Raji (cell line): Measurements from ENCODE around the gene NAA25.

Source experiments
- POLR2A ChIP-seq: IDR thresholded peaks from 2 replicates; pipeline ENCODE4 v1.6.1; 2011; ENCODE audit warnings: low read depth, low read length, control low read depth; ENCODE audit not compliant: insufficient read depth

The NAA25 gene

DNA sequence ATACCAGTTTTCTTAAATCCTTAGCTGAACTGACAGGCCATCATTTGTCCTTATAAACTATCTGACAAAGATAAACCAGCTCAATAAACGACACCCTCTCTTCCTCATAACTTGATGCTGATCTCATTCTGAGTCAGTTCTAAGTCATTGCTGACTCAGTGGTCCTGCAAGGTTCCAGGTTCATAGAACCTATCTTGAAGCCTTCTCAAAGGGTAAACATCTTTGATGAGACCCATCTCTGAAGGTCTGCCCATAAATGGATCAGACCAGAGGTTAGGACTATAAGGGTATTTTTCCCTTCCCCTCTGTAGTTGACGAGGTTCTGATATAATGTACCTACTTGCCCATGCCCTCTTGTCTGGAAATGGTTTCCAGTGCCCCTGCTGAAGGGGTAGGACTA, 11.9 kb downstream of the NAA25 start:
- no peak for TF ChIP-seq POLR2A

DNA sequence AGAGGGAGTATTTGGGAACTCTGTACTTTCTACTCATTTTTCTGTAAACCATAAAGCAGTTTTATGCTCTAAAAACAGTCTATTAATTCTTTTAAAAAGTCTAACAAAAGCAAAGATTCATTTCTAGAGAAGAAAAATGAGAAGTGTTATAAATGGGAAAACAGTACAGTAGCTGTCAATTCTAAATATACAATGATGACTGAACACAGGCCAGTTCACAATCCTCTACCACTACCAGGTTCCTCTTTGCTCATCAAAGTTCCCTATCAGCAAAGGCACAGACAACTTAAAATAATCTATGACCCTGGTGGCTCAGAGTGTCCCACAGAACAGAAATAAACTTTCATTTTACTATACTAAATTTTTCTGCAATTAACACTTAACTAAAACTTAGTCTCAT, 12.5 kb downstream of the NAA25 start:
- TF ChIP-seq POLR2A: no peak

DNA sequence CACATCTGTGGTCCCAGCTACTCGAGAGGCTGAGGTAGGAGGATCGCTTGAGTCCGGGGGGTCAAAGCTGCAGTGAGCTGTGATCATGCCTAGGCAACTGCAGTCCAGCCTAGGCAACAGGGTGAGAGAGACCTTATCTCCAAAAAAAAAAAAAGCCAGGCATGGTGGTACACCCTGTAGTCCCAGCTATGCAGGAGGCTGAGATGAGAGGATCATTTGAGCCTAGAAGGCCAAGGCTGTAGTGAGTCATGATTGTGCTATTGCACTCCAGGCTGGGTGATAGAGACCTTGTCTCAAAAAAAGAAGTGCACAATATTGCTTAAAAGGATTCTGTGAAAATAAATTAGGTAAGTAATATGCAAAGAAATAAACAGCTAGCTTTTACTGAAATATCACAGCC, 17.0 kb downstream of the NAA25 start:
- no peak for TF ChIP-seq POLR2A

DNA sequence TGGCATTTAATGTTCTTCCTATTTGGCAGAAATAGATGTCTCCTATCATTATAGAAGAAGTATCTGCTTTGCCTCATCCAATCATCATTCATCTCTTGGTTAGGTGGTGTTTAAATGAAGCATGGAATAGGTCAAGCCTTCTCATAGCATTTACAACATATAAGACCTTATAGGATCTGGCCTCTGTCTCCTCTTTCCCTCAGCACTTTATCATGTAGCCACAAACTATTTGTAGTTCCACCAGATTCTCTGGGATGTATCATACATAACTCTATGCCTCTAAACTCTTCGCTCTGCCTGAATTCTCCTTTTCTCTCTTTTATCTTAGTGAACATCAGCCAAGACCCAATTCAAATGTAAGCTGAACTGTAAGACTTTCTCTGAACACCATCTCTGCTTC, 20.7 kb downstream of the NAA25 start:
- TF ChIP-seq POLR2A: no peak

DNA sequence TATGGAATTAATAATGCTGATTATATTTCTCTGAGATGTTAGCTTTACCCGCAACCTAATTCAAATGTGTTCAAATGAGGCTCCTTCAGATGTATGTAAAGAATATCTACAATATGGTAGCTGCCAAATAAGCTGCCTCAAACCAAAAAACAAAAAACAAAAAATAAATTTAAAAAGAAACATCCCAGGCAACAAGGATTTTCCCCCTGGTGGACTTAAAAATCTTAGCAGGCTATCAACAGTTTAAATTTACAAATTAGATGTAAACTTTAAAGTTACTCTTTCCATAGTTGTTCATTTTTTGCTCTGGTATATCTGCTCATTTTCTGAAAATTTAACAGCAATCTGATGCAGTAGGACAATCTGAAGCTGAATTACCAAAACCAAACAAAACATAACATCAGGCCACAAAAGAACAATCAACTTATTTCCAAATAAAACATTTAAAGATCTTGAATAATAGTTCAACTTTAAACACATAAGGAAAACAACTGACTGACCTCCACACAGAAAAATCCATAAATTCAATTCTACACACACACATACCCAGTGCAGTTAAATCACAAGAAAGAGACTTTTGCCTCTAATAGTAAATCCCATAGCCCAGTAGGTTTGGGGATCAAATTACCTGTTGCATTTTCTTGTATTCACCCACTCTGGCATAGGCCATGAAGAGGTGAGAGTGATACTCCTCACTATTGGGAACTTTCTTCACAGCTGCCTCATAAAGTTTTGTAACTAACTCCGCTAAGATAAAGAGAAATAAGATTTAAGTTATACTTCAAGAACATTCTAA, 21.3 kb downstream of the NAA25 start:
- TF ChIP-seq POLR2A: no peak

DNA sequence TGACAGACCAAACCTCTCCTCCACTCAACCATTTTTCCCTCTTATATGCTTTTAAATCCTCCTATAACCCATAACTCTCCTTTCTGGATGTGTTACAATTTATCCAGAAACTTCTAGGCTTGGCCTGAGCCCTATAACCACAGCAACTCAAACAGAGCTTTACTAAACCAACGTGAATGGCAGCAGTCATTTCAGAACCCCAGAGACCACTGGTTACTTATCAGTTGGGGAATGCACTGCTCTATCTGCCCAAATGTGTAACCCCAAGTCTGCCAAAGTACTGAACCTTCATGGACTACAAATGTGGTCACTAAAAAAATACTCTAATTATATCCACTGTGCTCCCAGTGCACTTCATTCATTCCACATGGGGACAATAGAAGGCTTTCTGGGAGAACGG, 42.0 kb downstream of the NAA25 start:
- TF ChIP-seq POLR2A: no peak

DNA sequence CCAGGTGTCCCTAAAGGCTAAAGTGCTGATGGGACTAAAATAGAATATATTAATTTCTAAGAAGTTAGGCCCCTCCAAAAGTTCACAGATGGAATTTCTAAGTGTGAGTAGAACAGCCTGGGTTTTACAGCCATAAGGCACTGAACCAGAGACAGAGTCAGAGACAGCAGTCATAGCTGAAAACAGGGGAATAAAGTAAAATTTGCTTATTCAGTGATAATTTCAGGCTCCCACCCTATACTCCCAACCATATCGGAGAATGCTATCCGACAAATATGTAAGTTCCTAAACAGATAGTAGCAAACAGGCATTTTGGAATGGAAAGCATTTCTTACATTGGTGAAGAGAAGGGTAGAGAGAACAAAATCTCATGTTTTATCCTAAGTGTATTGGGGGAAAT, 45.3 kb downstream of the NAA25 start:
- no peak for TF ChIP-seq POLR2A

DNA sequence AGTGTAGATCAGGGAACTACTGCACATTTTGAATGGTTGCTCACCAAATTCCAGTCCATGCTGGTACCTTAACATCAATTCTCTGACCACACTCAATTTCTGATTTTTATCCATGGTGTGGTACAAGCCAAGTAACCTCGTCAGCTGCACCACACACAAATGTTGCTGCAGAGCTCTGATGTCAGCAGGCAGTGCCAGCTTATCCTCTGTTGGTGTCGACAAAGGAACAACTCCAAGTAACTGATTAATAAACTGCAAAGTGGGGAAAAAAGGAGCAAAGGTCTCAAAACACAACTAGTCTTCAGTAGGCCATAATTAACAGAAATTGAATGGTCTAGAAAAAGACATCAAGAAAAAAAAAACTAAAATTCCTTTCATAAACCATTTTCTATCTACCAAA, 47.4 kb downstream of the NAA25 start:
- TF ChIP-seq POLR2A: no peak

DNA sequence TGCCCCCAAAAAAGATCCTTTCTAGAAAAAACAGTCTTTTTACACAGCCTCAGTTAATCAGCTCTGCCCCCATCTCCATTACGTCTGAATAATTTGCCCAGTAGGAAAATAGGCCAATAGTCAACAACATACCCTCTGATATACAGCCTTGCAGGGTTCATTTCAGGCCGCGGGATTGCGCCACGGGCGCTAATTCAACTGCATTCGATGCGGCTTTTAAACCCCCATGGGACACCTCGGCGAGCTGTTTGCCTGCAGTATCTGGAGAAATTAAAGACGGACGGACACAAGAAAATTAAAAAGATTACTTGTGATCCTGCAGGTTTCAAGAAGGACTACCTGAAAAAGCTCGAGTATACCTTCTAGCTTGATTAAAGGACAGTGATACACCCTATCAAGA, 59.2 kb downstream of the NAA25 start:
- no peak for TF ChIP-seq POLR2A

DNA sequence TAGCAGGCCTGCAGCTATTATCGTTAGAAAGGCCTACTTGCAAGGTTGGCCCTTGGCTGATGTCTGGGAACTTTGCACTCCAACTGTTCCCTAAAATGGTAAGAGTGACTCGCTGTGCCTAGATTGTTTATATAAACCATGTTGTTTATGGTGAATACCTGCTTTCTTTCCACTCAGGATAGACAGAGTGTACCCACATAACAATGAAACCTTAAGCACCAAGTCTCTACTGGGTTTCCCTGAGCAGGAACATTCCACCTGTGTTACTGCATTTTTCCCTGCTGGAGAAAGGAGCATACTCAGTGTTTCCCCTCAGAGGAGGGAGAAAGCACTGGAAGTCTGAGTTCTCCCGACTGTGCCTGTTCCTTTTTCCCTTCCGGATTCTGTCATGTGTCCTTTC, 62.6 kb downstream of the NAA25 start:
- TF ChIP-seq POLR2A: no peak

DNA sequence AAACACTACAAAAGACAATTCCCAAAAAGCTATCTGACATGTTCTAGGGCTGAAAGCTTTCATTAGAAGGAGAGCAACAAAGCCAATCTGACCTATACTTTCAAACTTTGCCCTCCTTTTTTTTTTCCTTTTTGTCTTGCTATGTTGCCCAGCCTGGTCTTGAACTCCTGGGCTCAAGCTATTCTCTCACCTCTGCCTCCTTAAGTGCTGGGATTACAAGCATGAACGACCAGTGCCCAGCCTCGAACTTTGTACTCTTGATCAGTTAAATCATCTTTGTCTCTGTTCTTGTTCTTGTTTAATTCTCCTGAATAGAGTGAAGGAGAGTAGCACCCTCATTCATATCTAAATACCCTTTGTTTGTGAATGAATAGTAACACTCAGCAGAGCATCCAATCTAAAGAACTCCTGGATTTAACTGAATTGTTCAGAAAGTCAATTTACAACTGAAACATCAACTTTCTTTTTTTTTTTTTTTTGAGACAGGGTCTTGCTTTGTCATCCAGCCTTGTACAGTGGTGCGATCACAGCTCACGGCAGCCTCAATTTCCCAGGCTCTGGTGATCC, 73.3 kb downstream of the NAA25 start:
- TF ChIP-seq POLR2A: no peak

DNA sequence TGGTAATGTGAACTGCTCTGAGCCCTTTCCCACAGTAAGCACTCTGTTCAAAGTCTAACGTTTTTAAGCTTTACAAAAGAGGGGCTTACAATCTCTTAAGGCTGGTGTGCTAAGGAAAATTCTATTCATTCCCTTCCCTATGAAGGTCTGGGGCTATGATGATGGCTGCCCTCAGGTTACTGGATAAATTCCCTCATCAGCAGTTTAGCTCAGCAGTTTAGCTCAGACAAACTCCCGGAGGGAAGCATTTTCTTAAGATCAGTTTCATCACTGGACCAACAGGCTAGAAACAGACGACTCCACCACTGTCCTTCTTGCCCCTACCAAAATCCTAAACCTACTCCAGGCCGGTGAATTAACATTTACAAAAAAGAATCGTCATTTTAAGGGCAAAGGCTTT, 76.3 kb downstream of the NAA25 start:
- TF ChIP-seq POLR2A: no peak

DNA sequence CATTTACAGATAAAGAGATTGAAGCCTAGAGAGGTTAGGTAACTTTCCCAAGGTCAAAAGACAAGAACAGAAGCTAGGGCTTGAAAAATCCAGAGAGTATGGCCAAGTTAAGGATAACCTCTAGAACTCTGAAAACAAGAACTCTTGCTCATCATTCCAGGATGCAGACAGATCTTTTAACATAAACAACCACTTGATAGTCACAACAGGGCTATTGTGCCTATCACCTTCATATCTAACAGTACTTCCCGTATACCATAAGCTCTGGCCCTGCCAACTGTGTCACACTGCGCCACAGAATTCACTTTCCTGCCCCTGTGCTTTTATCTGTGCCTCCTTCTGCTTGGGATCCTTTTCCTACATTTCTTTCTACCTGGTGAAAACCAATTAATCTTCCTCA, 77.1 kb downstream of the NAA25 start:
- no peak for TF ChIP-seq POLR2A

DNA sequence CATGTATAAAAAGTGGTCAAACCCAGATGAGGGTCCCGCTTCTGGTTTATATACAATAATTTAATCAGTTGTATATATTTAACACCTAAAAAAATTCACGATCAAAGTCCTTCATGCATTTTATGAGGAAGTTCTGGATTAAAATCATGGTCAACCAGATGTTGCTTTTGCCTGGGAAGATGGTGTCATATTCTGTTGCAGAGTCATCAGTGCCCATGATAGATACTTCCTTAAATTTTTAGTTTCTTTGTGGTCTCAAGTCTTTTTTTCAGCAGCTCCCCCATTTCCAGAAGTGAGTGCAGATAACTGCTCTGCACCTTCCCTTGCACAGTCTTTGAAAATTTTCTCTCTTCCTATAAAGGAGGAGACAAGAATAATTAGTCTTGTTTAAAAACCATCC, 79.3 kb downstream of the NAA25 start:
- TF ChIP-seq POLR2A: no peak

DNA sequence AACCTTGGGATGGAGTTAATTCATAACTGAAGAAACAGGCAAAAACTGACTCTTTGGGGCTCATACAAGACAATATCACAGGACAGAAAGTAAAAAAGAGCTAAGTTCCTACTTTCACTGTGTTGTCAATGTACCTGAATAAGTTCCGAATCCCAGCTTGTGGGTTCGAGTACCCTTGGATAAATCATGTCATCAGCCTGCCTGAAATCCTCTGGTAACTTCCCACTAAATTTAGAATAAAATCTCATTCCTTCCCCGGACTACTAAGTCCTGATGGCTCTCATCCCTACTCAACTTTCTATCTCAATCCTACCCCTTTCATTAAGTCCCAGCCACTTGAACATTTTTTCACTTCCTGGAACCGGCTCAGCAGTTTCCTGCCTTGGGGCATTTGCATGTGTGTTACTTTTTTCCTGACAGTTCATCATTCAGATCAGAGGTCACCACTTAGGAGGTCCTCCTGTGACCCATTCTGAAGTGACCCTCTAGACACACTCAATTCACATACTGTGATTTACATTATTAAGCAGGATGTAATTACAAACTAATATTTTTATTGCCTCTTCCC, 82.7 kb downstream of the NAA25 start:
- TF ChIP-seq POLR2A: no peak

DNA sequence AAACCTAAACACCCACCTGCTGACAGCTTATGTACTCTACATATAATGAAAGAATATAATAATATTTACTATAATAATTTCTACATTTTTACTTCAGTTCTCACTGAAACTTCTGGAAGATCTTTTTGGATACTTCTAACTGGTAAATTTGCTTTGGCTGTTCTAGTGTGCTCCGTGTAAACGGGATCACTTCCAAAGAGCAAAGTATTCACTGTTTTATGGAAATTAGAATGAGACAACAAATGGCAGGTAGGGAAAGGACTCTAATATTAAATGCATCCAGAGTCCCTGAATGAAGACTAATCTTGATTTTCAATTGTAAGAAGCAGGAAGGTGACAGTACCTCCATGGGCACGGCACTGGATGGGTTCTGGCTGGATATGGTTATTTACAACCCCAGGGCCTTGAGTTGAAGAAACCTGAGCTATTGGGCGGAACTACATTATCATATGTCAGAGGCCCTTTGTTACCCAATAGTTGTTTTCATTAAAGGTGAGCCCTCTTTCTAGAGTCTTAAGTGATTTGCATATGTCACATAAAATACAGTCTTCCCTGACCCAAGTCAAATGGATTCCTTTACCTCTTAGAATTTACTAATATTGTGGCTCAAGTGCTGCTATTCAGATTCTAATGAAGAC, 84.7 kb downstream of the NAA25 start:
- no peak for TF ChIP-seq POLR2A

DNA sequence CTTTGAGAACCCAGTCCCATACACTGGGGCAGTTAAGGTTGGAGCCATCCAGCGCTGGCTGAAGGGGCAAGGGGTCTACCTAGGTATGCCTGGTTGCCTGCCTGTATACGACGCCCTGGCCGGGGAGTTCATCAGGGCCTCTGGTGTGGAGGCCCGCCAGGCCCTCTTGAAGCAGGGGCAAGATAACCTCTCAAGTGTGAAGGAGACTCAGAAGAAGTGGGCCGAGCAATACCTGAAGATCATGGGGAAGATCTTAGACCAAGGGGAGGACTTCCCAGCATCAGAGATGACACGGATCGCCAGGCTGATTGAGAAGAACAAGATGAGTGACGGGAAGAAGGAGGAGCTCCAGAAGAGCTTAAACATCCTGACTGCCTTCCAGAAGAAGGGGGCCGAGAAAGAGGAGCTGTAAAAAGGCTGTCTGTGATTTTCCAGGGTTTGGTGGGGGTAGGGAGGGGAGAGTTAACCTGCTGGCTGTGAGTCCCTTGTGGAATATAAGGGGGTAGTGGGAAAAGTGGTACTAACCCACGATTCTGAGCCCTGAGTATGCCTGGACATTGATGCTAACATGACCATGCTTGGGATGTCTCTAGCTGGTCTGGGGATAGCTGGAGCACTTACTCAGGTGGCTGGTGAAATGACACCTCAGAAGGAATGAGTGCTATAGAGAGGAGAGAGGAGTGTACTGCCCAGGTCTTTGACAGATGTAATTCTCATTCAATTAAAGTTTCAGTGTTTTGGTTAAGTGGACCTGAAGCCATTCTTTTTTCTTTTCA, 86.2 kb downstream of the NAA25 start:
- TF ChIP-seq POLR2A: no peak
